Loucy (cell line): ENCODE results near the gene RASGRP3.

Experiments used
- H2AFZ ChIP-seq: fragments of 200-600 bp; sonication (generic); 2 replicates; pipeline ENCODE4 v1.6.0; 2016; ENCODE audit warnings: antibody characterized with exemption, mild to moderate bottlenecking, low read length, moderate library complexity
- H3F3A ChIP-seq: fragments of 200-600 bp; 2 replicates; pipeline ENCODE4 v1.6.0; 2016; ENCODE audit warnings: antibody characterized with exemption, low read depth, mild to moderate bottlenecking
- H3K27me3 ChIP-seq: fragments of 200-600 bp; sonication (generic); 2 replicates; pipeline ENCODE4 v1.6.1; 2014; ENCODE audit warnings: low read length, mild to moderate bottlenecking; ENCODE audit not compliant: insufficient read depth, poor library complexity, severe bottlenecking
- H3K36me3 ChIP-seq: fragments of 200-600 bp; sonication (generic); 2 replicates; pipeline ENCODE4 v1.6.1; 2016; ENCODE audit warnings: low read length; ENCODE audit not compliant: insufficient read depth
- H3K4me1 ChIP-seq: fragments of 200-600 bp; sonication (generic); 2 replicates; pipeline ENCODE4 v1.5.1; 2014; ENCODE audit warnings: low read length, mild to moderate bottlenecking; ENCODE audit not compliant: insufficient read depth, poor library complexity, severe bottlenecking
- H3K4me2 ChIP-seq: fragments of 200-600 bp; sonication (generic); 2 replicates; pipeline ENCODE4 v1.6.0; 2014; ENCODE audit warnings: antibody characterized with exemption, low read length, low read depth, mild to moderate bottlenecking; ENCODE audit not compliant: poor library complexity, severe bottlenecking
- H3K4me3 ChIP-seq: fragments of 200-600 bp; sonication (generic); 2 replicates; pipeline ENCODE4 v1.5.1; 2014; ENCODE audit warnings: low read length, mild to moderate bottlenecking, mixed read lengths; ENCODE audit not compliant: poor library complexity, severe bottlenecking
- H3K79me2 ChIP-seq: fragments of 200-600 bp; sonication (generic); 2 replicates; pipeline ENCODE4 v1.6.1; 2014; ENCODE audit warnings: low read length; ENCODE audit not compliant: insufficient read depth
- H3K9ac ChIP-seq: fragments of 200-600 bp; sonication (generic); 2 replicates; pipeline ENCODE4 v1.6.0; 2014; ENCODE audit warnings: mild to moderate bottlenecking, low read depth, low read length, moderate library complexity; ENCODE audit not compliant: poor library complexity, severe bottlenecking
- H3K9me2 ChIP-seq: fragments of 200-600 bp; sonication (generic); replicated peaks from 2 replicates; pipeline ENCODE4 v1.6.1; 2016; ENCODE audit warnings: low read depth, low read length, mixed read lengths
- H3K9me3 ChIP-seq: fragments of 200-600 bp; sonication (generic); 2 replicates; pipeline ENCODE4 v1.6.1; 2014; ENCODE audit warnings: mild to moderate bottlenecking, antibody characterized with exemption, low read length, low read depth; ENCODE audit not compliant: insufficient read depth
- H4K20me1 ChIP-seq: fragments of 200-600 bp; sonication (generic); 2 replicates; pipeline ENCODE4 v1.6.0; 2014; ENCODE audit warnings: antibody characterized with exemption, low read length, mild to moderate bottlenecking; ENCODE audit not compliant: insufficient read depth, poor library complexity, severe bottlenecking
- CTCF ChIP-seq: fragments of 200-600 bp; sonication (generic); conservative IDR thresholded peaks from 2 replicates; pipeline ENCODE4 v1.5.1; 2014; ENCODE audit warnings: mild to moderate bottlenecking, antibody characterized with exemption, low read length
- EZH2phosphoT487 ChIP-seq: fragments of 200-600 bp; IDR thresholded peaks from 2 replicates; pipeline ENCODE4 v1.6.1; 2018; ENCODE audit warnings: antibody characterized with exemption, mild to moderate bottlenecking, moderate library complexity, borderline replicate concordance

Gene RASGRP3

GRCh38 chr2:33602201-33602830, 125.9 kb downstream of the RASGRP3 start:
- Histone ChIP-seq H3K27me3 (no peaks in the 10 kb centered on the region), H3K79me2 (peaks cover 16% of the 10 kb centered on the region), H3F3A (no peaks in the 10 kb centered on the region), H3K4me1 (peaks cover 11% of the 10 kb centered on the region), H3K9me3 (no peaks in the 10 kb centered on the region), H3K9me2 (no peaks in the 10 kb centered on the region), H2AFZ (no peak overlapping the region), H3K36me3 (no peaks in the 10 kb centered on the region), H3K4me2 (no peak overlapping the region), H3K4me3 (no peak overlapping the region), H3K9ac (no peak overlapping the region), H4K20me1 (peaks cover 10% of the 10 kb centered on the region)
- TF ChIP-seq CTCF (no peak), EZH2phosphoT487 (no peak)

- H3K36me3 ChIP-seq: no peaks in the 10 kb centered on the region
- H3K9ac ChIP-seq: no peak overlapping the region
- H3K4me3 ChIP-seq: no peak overlapping the region
- no peak overlapping the region for H2AFZ ChIP-seq
- no peaks in the 10 kb centered on the region for H3K9me2 ChIP-seq
- no peaks in the 10 kb centered on the region for H3K4me1 ChIP-seq
- H4K20me1 ChIP-seq: no peaks in the 10 kb centered on the region
- H3K27me3 ChIP-seq: no peaks in the 10 kb centered on the region
- no peaks in the 10 kb centered on the region for H3K9me3 ChIP-seq
- no peak for TF ChIP-seq EZH2phosphoT487
- no peak for TF ChIP-seq CTCF
- peaks cover 5% of the 10 kb centered on the region; the same call in 1 of the 2 replicates for H3K79me2 ChIP-seq
- no peak overlapping the region for H3K4me2 ChIP-seq
- H3F3A ChIP-seq: no peaks in the 10 kb centered on the region
These were observed 127.0 kb downstream of the RASGRP3 start for GRCh38 chr2:33603416-33603815.

GRCh38 chr2:33605056-33605455, 128.6 kb downstream of the RASGRP3 start:
- H3K9ac ChIP-seq: no peak overlapping the region
- no peaks in the 10 kb centered on the region for H4K20me1 ChIP-seq
- H3K36me3 ChIP-seq: no peaks in the 10 kb centered on the region
- no peaks in the 10 kb centered on the region for H3F3A ChIP-seq
- TF ChIP-seq EZH2phosphoT487 (no peak), CTCF (no peak)
- H3K79me2 ChIP-seq: no peaks in the 10 kb centered on the region
- no peak overlapping the region for H2AFZ ChIP-seq
- H3K4me1 ChIP-seq: no peaks in the 10 kb centered on the region
- no peak overlapping the region for H3K4me3 ChIP-seq
- H3K27me3 ChIP-seq: no peaks in the 10 kb centered on the region
- H3K4me2 ChIP-seq: no peak overlapping the region
- H3K9me2 ChIP-seq: no peaks in the 10 kb centered on the region
- no peaks in the 10 kb centered on the region for H3K9me3 ChIP-seq
